K562 (cell line): ENCODE results near the gene ENTPD8. TPM values are rescaled to one million over a fixed set of nuclear protein-coding genes. Genes with fewer than 3 reads are reported as not detected.
A peak's percentile ranks its signal among the peaks of the same experiment; 100 is the strongest.

Experiments used
- ATAC-seq: fragments of 200-7000 bp; cut with Tn5 transposase; 3 replicates; pipeline ENCODE4 v1.9.1; 2020; ENCODE audit warnings: moderate library complexity
- BruUV-seq: library from RNA; stranded (reverse); fragments of 400-500 nt; replicated peaks from 2 replicates; lab custom pipeline; 2021; lab: Mats Ljungman, UMichigan
- CTCF ChIA-PET: fragments of 300-600 bp; formaldehyde crosslinking; extraction: SDS; loops from one replicate; lab custom pipeline; 2021; ENCODE audit warnings: low intra/inter-chr PET ratio; lab: Yijun Ruan, JAX
- POLR2A ChIA-PET: fragments of 300-600, 350-650 bp; sonication (Branson Sonifier 250); formaldehyde crosslinking; extraction: SDS; loops from one replicate; lab custom pipeline; 2021; ENCODE audit warnings: antibody characterized with exemption, inconsistent platforms; lab: Yijun Ruan, JAX
- DNase-seq, 4 experiments: peaks; one replicate each; pipeline versions ENCODE4 v3.0.0 to v3.0.0-alpha.2; 2011 to 2018; ENCODE audit warnings: low spot score in 3 of 4, mixed read lengths in 3 of 4; ENCODE audit errors: extremely low read depth in 1 of 4
- FAIRE-seq: peaks from 2 replicates; lab custom pipeline; 2011; peaks lifted over from hg19 to GRCh38; lab: Jason Lieb, UNC
- H2AFZ ChIP-seq: 2 replicates; pipeline ENCODE4 v1.6.0; 2011; ENCODE audit warnings: low read depth, low read length, control low read depth, inconsistent platforms
- H3K27ac ChIP-seq: fragments of 200-600 bp; 3 replicates; pipeline ENCODE4 v1.8.0; 2011; ENCODE audit warnings: low read depth, mild to moderate bottlenecking, control low read depth, inconsistent platforms, low read length, moderate library complexity, mixed read lengths; ENCODE audit errors: extremely low read depth
- H3K27me3 ChIP-seq, 2 experiments: fragments of 300-600 bp in 1 of 2; 2 replicates in 1 of 2; 3 replicates in 1 of 2; pipeline versions ENCODE4 v1.6.0 to v1.8.0; 2011; ENCODE audit warnings: inconsistent platforms in 2 of 2, low read length in 2 of 2, mild to moderate bottlenecking in 1 of 2, mixed read lengths in 1 of 2, moderate library complexity in 1 of 2; ENCODE audit not compliant: control insufficient read depth in 2 of 2, insufficient read depth in 2 of 2
- H3K36me3 ChIP-seq: fragments of 300-600 bp; 3 replicates; pipeline ENCODE4 v1.8.0; 2011; ENCODE audit warnings: mild to moderate bottlenecking, low read length, inconsistent platforms; ENCODE audit not compliant: control insufficient read depth, insufficient read depth
- H3K4me1 ChIP-seq, 2 experiments: fragments of 200-600 bp in 1 of 2; replicated peaks in 1 of 2; 2 replicates in 1 of 2; 3 replicates in 1 of 2; pipeline versions ENCODE4 v1.5.1 to v1.8.0; 2011; ENCODE audit warnings: inconsistent platforms in 2 of 2, low read length in 2 of 2, mild to moderate bottlenecking in 1 of 2, mixed read lengths in 1 of 2, moderate library complexity in 1 of 2; ENCODE audit not compliant: control insufficient read depth in 2 of 2, insufficient read depth in 2 of 2
- H3K4me2 ChIP-seq: 2 replicates; pipeline ENCODE4 v1.6.1; 2011; ENCODE audit warnings: low read length, control low read depth, inconsistent platforms, mixed read lengths; ENCODE audit not compliant: insufficient read depth
- H3K4me3 ChIP-seq: fragments of 200-600 bp; sonication (generic), shearing (Covaris generic); 2 replicates; pipeline ENCODE4 v1.5.1; 2016; ENCODE audit warnings: control low read depth, inconsistent platforms
- H3K79me2 ChIP-seq: fragments of 200-600 bp; 3 replicates; pipeline ENCODE4 v1.8.0; 2011; ENCODE audit warnings: low read length, inconsistent platforms; ENCODE audit not compliant: control insufficient read depth, insufficient read depth
- H3K9ac ChIP-seq, 2 experiments: 2 replicates each; pipeline versions ENCODE4 v1.6.0 to v1.6.1; 2011; ENCODE audit warnings: low read depth in 2 of 2, low read length in 2 of 2, control low read depth in 1 of 2, inconsistent platforms in 1 of 2, mild to moderate bottlenecking in 1 of 2, mixed read lengths in 1 of 2; ENCODE audit not compliant: insufficient read depth in 1 of 2
- H3K9me1 ChIP-seq: one replicate; pipeline ENCODE4 v1.6.0; 2011; ENCODE audit warnings: inconsistent platforms, mild to moderate bottlenecking, low read length, moderate library complexity; ENCODE audit not compliant: control insufficient read depth, insufficient read depth
- H3K9me3 ChIP-seq: replicated peaks from 2 replicates; pipeline ENCODE4 v1.5.1; 2011; ENCODE audit warnings: low read depth, low read length, inconsistent platforms; ENCODE audit not compliant: control insufficient read depth, insufficient read depth
- H4K20me1 ChIP-seq: replicated peaks from 2 replicates; pipeline ENCODE4 v1.6.1; 2011; ENCODE audit warnings: low read length, inconsistent platforms, mixed read lengths; ENCODE audit not compliant: control insufficient read depth, insufficient read depth
- E2F3 ChIP-seq: fragments of 250-450 bp; sonication (Bioruptor Pico); IDR thresholded peaks from 2 replicates; pipeline ENCODE4 v1.4.0; 2020; ENCODE audit warnings: mild to moderate bottlenecking
- HMBOX1 ChIP-seq: sonication (generic); IDR thresholded peaks from 2 replicates; pipeline ENCODE4 v1.6.1; 2016
- MAFF ChIP-seq: IDR thresholded peaks from 2 replicates; pipeline ENCODE4 v1.6.1; 2012; ENCODE audit warnings: low read length, improper control_type of control experiment
- MCM5 ChIP-seq: fragments of 450-650 bp; IDR thresholded peaks from 2 replicates; pipeline ENCODE4 v1.6.1; 2016; ENCODE audit warnings: low read depth
- NCOA4 ChIP-seq: fragments of 450-650 bp; IDR thresholded peaks from 2 replicates; pipeline ENCODE4 v1.6.1; 2018; ENCODE audit warnings: mild to moderate bottlenecking; ENCODE audit not compliant: partially characterized antibody
- POLR2A ChIP-seq: fragments of 450-650 bp; conservative IDR thresholded peaks from 2 replicates; pipeline ENCODE4 v1.6.1; 2016
- PTBP1 ChIP-seq: fragments of 200-400 bp; formaldehyde crosslinking; IDR thresholded peaks from 2 replicates; pipeline ENCODE4 v1.6.1; 2017; ENCODE audit warnings: low read depth, low read length
- SIX5 ChIP-seq, 2 experiments: IDR thresholded peaks; 2 replicates each; pipeline ENCODE4 v1.6.1; 2011; ENCODE audit warnings: low read length in 2 of 2, borderline replicate concordance in 1 of 2, low read depth in 1 of 2, mild to moderate bottlenecking in 1 of 2, moderate library complexity in 1 of 2; ENCODE audit not compliant: insufficient read depth in 1 of 2
- SRF ChIP-seq, 2 experiments: fragments of 250-450, 450-650 bp in 1 of 2; sonication (Bioruptor Pico) in 1 of 2; sonication (generic) in 1 of 2; formaldehyde crosslinking; IDR thresholded peaks; 2 replicates each; pipeline versions ENCODE4 v1.5.0 to v1.5.1; 2020 to 2022; ENCODE audit warnings: mild to moderate bottlenecking in 1 of 2, missing genetic modification reagents in 1 of 2
- TOE1 ChIP-seq, 2 experiments: fragments of 450-650 bp in 1 of 2; sonication (generic) in 1 of 2; formaldehyde crosslinking in 1 of 2; IDR thresholded peaks; 2 replicates each; pipeline versions ENCODE4 v1.7.1 to v1.8.0; 2016 to 2022; ENCODE audit warnings: borderline replicate concordance in 2 of 2, mild to moderate bottlenecking in 2 of 2, antibody characterized with exemption in 1 of 2, inconsistent platforms in 1 of 2, low read depth in 1 of 2, missing genetic modification reagents in 1 of 2, moderate library complexity in 1 of 2
- ZNF134 ChIP-seq: fragments of 250-450 bp; sonication (Bioruptor Pico); conservative IDR thresholded peaks from 2 replicates; pipeline ENCODE4 v1.4.0; 2020
- ZNF695 ChIP-seq: fragments of 450-650 bp; formaldehyde crosslinking; IDR thresholded peaks from 2 replicates; pipeline ENCODE4 v1.4.0; 2020; ENCODE audit warnings: mild to moderate bottlenecking, moderate library complexity
- WGBS: fragments of 100-300 bp; shearing (Covaris generic); methylation state at CpG from one replicate; pipeline ENCODE4 v1.1.6; 2016; ENCODE audit warnings: low coverage, mixed read lengths; ENCODE audit not compliant: insufficient coverage; ENCODE audit errors: missing lambda C conversion rate; 5-methylcytosine and 5-hydroxymethylcytosine counted together
- in situ Hi-C: fragments of 300-500 bp; cut with MboI; formaldehyde crosslinking; loops from 4 replicates; pipeline ENCODE4 v1.15.0; 2018; ENCODE audit warnings: inconsistent platforms, mixed read lengths
- intact Hi-C: fragments of 100-400 bp; cut with micrococcal nuclease; formaldehyde crosslinking; loops from 2 replicates; pipeline ENCODE4 v1.14.2; 2022
- polyA plus RNA-seq, 8 experiments: library from polyadenylated mRNA; depleted of rRNA in 4 of 8; stranded (reverse) in 5 of 8; unstranded in 3 of 8; fragments of >200 nt; fragmentation: Nextera tagmentation in 2 of 8; fragmentation: Illumina TruSeq in 1 of 8; extraction: Ambion mirVana in 2 of 8; extraction: Trizol in 1 of 8; gene quantifications; 2 replicates each; pipeline versions ENCODE4 v1.2.1 to v1.2.3, GENCODE V29; 2011 to 2014; ENCODE audit warnings: inconsistent platforms in 1 of 8, missing spikeins in 1 of 8
- total RNA-seq, 7 experiments: library from RNA; depleted of rRNA in 6 of 7; stranded (reverse); fragments of >200 nt in 6 of 7; fragmentation: Illumina TruSeq in 2 of 7; extraction: Trizol in 2 of 7; gene quantifications; 2 replicates each; pipeline versions ENCODE4 v1.2.1 to v1.2.3, GENCODE V29; 2011 to 2021; ENCODE audit warnings: low replicate concordance in 1 of 7
- TF ChIP-seq, protein P1 (sequence below): sonication (generic); formaldehyde crosslinking; IDR thresholded peaks from 2 replicates; pipeline ENCODE4 v1.9.0; 2022; ENCODE audit warnings: mild to moderate bottlenecking, missing genetic modification reagents
- TF ChIP-seq, protein P2 (sequence below): fragments of 250-450 bp; sonication (Bioruptor Pico); IDR thresholded peaks from 2 replicates; pipeline ENCODE4 v1.8.0; 2022; ENCODE audit warnings: inconsistent platforms, mild to moderate bottlenecking, moderate library complexity, borderline replicate concordance

ENTPD8 gene
- total and polyA plus RNA-seq, 9 of the 15 experiments (the other 6 are each of a cell fraction or from before 2014, with no cell fraction given), result 0.06 to 0.27 (median 0.19) TPM; not detected in 5

DNA sequence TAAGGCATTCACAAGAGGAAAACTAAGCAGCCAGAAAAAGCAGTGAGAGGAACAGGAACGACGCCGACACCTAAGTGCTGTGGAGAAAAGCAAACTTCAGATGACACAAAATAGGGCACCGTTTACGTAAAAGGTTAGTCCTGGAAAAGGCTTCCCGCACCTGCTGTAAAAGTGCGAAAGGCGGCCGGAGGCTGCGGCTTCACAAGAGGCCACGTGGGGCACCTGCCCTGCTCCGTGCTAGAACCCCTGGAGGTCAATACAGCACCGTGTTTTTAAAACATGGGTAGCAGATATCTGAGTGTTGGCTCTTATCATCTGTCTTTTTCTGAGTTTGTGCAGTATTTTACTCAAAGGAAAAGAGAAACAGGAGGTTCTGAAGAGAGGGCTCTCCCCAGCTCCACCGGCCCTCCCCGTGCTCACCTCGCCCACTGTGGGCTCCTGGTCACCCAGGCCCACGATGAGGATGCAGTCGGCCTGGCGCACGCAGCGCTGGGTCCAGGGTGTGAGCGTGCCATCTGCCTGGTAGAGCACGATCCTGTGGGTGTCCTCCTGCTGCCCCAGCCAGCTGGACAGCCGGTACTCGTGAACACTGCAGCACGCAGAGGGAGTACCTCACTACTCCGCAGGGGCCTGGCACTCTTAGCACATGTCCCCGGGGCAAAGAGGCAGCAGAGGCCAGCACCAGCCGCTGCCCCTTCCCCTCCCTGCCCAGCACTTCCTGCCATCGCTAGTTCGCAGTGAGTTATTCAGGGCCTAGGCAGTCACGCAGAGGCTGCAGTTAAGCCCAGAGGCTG, 38.9 kb upstream of the ENTPD8 start (continued):
- no peak for TF ChIP-seq HMBOX1
- no peak for TF ChIP-seq MCM5
- TF ChIP-seq, all 486 proteins: peak for 0

GRCh38 chr9:137478962-137479861, 38.1 kb upstream of the ENTPD8 start:
- H3K4me1 ChIP-seq, result peaks cover 11 to 56% of the 10 kb centered on the region in 2 experiments
- no peaks in the 10 kb centered on the region for H3K79me2 ChIP-seq
- no peak for DNase-seq
- CTCF ChIA-PET, result no interaction called here
- H3K27ac ChIP-seq, result no peak overlapping the region
- POLR2A ChIA-PET, result interaction anchor here (0.5 to 1.5 kb wide), 5 partner anchors 10 to 101 kb away, joined by 3 to 5 read pairs (median 4); no protein-coding TSS in a partner anchor
- no peaks in the 10 kb centered on the region for H3K36me3 ChIP-seq
- no peak overlapping the region for H3K4me3 ChIP-seq
- no peak overlapping the region for H3K4me2 ChIP-seq
- no TSS peak for BruUV-seq
- FAIRE-seq, result no peak
- in situ Hi-C loops (no loop called here), intact Hi-C loops (no loop called here)
- no peaks in the 10 kb centered on the region for H4K20me1 ChIP-seq
- TF ChIP-seq ZNF695 (CRISPR knock-in tag) (no peak), SRF (CRISPR knock-in tag; IDR thresholded peaks at IDR 0.05) (no peak), PTBP1 (no peak), NCOA4 (no peak), TOE1 (IDR thresholded peaks at IDR 0.05; ENCODE audit: borderline replicate concordance) (no peak), TOE1 (CRISPR knock-in tag; IDR thresholded peaks at IDR 0.05; ENCODE audit: borderline replicate concordance, low read depth) (no peak), E2F3 (CRISPR knock-in tag) (no peak), SIX5 (IDR thresholded peaks at IDR 0.05; ENCODE audit: borderline replicate concordance in 1 of 2, insufficient read depth in 1 of 2, low read depth in 1 of 2, low read length in 2 of 2) (no peak), MAFF (no peak), ZNF134 (CRISPR knock-in tag) (no peak), POLR2A (no peak)
- TF ChIP-seq, protein P1, sequence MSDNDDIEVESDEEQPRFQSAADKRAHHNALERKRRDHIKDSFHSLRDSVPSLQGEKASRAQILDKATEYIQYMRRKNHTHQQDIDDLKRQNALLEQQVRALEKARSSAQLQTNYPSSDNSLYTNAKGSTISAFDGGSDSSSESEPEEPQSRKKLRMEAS (CRISPR knock-in tag), result no peak
- TF ChIP-seq, protein P2, sequence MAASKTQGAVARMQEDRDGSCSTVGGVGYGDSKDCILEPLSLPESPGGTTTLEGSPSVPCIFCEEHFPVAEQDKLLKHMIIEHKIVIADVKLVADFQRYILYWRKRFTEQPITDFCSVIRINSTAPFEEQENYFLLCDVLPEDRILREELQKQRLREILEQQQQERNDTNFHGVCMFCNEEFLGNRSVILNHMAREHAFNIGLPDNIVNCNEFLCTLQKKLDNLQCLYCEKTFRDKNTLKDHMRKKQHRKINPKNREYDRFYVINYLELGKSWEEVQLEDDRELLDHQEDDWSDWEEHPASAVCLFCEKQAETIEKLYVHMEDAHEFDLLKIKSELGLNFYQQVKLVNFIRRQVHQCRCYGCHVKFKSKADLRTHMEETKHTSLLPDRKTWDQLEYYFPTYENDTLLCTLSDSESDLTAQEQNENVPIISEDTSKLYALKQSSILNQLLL (CRISPR knock-in tag), result no peak
- H2AFZ ChIP-seq, result peak overlapping the region; percentile 42; the same call in 1 of the 2 replicates
- no peaks in the 10 kb centered on the region for H3K9me1 ChIP-seq
- WGBS, result 64% methylated on average over 22 of the region's 36 CpGs
- peaks cover 8% of the 10 kb centered on the region for H3K9me3 ChIP-seq
- ATAC-seq, result no peak
- peak overlapping the region in 1 of 2 experiments; percentile 36; a peak in 1 of 4 replicates for H3K9ac ChIP-seq
- no peaks in the 10 kb centered on the region for H3K27me3 ChIP-seq
